SU-DHL-6 (cell line): Measurements from ENCODE around the gene PPP1R12A.

Experiments
- CTCF ChIP-seq: fragments of 200-600 bp; sonication (generic); IDR thresholded peaks from one replicate; pipeline ENCODE4 v1.5.1; 2017; ENCODE audit warnings: antibody characterized with exemption, mild to moderate bottlenecking, low read length, moderate library complexity; ENCODE audit not compliant: insufficient read depth, poor library complexity, severe bottlenecking
- EZH2phosphoT487 ChIP-seq: fragments of 200-600 bp; sonication (generic), shearing (Covaris generic); conservative IDR thresholded peaks from 2 replicates; pipeline ENCODE4 v1.6.1; 2018; ENCODE audit warnings: mild to moderate bottlenecking, antibody characterized with exemption, low read length, moderate library complexity, mixed read lengths

- TF ChIP-seq CTCF (no peak), EZH2phosphoT487 (no peak)
Measured at GRCh38 chr12:79769860-79770485, 164.9 kb downstream of the PPP1R12A start.
